Endothelial cell of umbilical vein (primary cell): Measurements from ENCODE around the gene PDE11A. TPM values are rescaled to one million over a fixed set of nuclear protein-coding genes. Genes with fewer than 3 reads are reported as not detected.

ENCODE experiments used
- BruUV-seq: library from RNA; stranded (reverse); fragments of 400-500 nt; replicated peaks from 2 replicates; lab custom pipeline; 2021; lab: Mats Ljungman, UMichigan
- CTCF ChIA-PET: fragments of 300-600, 350-600 bp; sonication (Branson Sonifier 250); formaldehyde crosslinking; loops from one replicate; lab custom pipeline; 2021; ENCODE audit warnings: antibody characterized with exemption, inconsistent platforms; lab: Charles Lee
- POLR2A ChIA-PET: fragments of 300-600, 350-600 bp; sonication (Branson Sonifier 250); formaldehyde crosslinking; loops from one replicate; lab custom pipeline; 2021; ENCODE audit warnings: antibody characterized with exemption, inconsistent platforms; lab: Charles Lee
- DNase-seq: peaks from one replicate; pipeline ENCODE4 v3.0.0-alpha.2; 2011; ENCODE audit warnings: low read depth, low spot score
- FAIRE-seq: peaks from 2 replicates; lab custom pipeline; 2011; peaks lifted over from hg19 to GRCh38; lab: Jason Lieb, UNC
- H2AFZ ChIP-seq: 2 replicates; pipeline ENCODE4 v1.6.0; 2012; ENCODE audit warnings: low read depth, low read length, control low read depth, inconsistent platforms
- H3K27ac ChIP-seq: 2 replicates; pipeline ENCODE4 v1.5.1; 2011; ENCODE audit warnings: low read depth, mild to moderate bottlenecking, control low read depth, low read length, moderate library complexity; ENCODE audit not compliant: insufficient read depth
- H3K27me3 ChIP-seq, 2 experiments: 2 replicates each; pipeline versions ENCODE4 v1.6.0 to v1.6.1; 2011; ENCODE audit warnings: low read length in 2 of 2, mixed read lengths in 1 of 2; ENCODE audit not compliant: control insufficient read depth in 2 of 2, insufficient read depth in 2 of 2
- H3K36me3 ChIP-seq, 2 experiments: 2 replicates in 1 of 2; 3 replicates in 1 of 2; pipeline ENCODE4 v1.5.1; 2011; ENCODE audit warnings: low read length in 2 of 2, mild to moderate bottlenecking in 1 of 2, moderate library complexity in 1 of 2; ENCODE audit not compliant: control insufficient read depth in 2 of 2, insufficient read depth in 2 of 2; ENCODE audit errors: extremely low read depth in 1 of 2
- H3K4me1 ChIP-seq: 3 replicates; pipeline ENCODE4 v1.5.1; 2011; ENCODE audit warnings: mild to moderate bottlenecking, low read length; ENCODE audit not compliant: control insufficient read depth, insufficient read depth; ENCODE audit errors: extremely low read depth
- H3K4me2 ChIP-seq: 2 replicates; pipeline ENCODE4 v1.6.1; 2011; ENCODE audit warnings: low read length, control low read depth, mixed read lengths; ENCODE audit not compliant: insufficient read depth
- H3K4me3 ChIP-seq, 3 experiments: fragments of 200-600 bp in 1 of 3; sonication (generic), shearing (Covaris generic) in 1 of 3; replicated peaks in 1 of 3; 2 replicates each; pipeline ENCODE4 v1.5.1; 2011 to 2016; ENCODE audit warnings: control low read depth in 3 of 3, low read length in 3 of 3, mild to moderate bottlenecking in 2 of 3, inconsistent platforms in 1 of 3, low read depth in 1 of 3, moderate library complexity in 1 of 3; ENCODE audit not compliant: insufficient read depth in 1 of 3
- H3K79me2 ChIP-seq: 2 replicates; pipeline ENCODE4 v1.6.0; 2012; ENCODE audit warnings: low read length, inconsistent platforms; ENCODE audit not compliant: control insufficient read depth, insufficient read depth
- H3K9ac ChIP-seq: replicated peaks from 2 replicates; pipeline ENCODE3; 2011; ENCODE audit warnings: low read length, control low read depth; ENCODE audit not compliant: insufficient read depth; ENCODE audit errors: extremely low read depth
- H3K9me1 ChIP-seq: replicated peaks from 3 replicates; pipeline ENCODE4 v1.6.0; 2011; ENCODE audit warnings: mild to moderate bottlenecking, low read length; ENCODE audit not compliant: control insufficient read depth, insufficient read depth; ENCODE audit errors: extremely low read depth
- H3K9me3 ChIP-seq: replicated peaks from 2 replicates; pipeline ENCODE4 v1.5.1; 2012; ENCODE audit warnings: low read length, inconsistent platforms; ENCODE audit not compliant: control insufficient read depth, insufficient read depth
- H4K20me1 ChIP-seq: replicated peaks from 2 replicates; pipeline ENCODE3; 2011; ENCODE audit warnings: mild to moderate bottlenecking, low read length; ENCODE audit not compliant: control insufficient read depth, insufficient read depth; ENCODE audit errors: extremely low read depth
- EZH2 ChIP-seq: IDR thresholded peaks from 2 replicates; pipeline ENCODE4 v1.6.1; 2012; ENCODE audit warnings: borderline replicate concordance, low read depth, mild to moderate bottlenecking, moderate library complexity, low read length, inconsistent platforms; ENCODE audit not compliant: severe bottlenecking
- FOS ChIP-seq: IDR thresholded peaks from 2 replicates; pipeline ENCODE4 v1.6.1; 2011; ENCODE audit warnings: mild to moderate bottlenecking, low read length, moderate library complexity, borderline replicate concordance; ENCODE audit not compliant: insufficient read depth
- GATA2 ChIP-seq: IDR thresholded peaks from 2 replicates; pipeline ENCODE4 v1.7.0; 2011; ENCODE audit warnings: low read depth, mild to moderate bottlenecking, moderate library complexity, mixed read lengths, low read length; ENCODE audit not compliant: insufficient read length, insufficient read depth
- JUN ChIP-seq: IDR thresholded peaks from 2 replicates; pipeline ENCODE4 v1.6.1; 2011; ENCODE audit warnings: borderline replicate concordance, low read depth; ENCODE audit not compliant: insufficient read length, insufficient read depth
- MYC ChIP-seq: IDR thresholded peaks from one replicate; pipeline ENCODE4 v1.6.1; 2011; ENCODE audit warnings: mild to moderate bottlenecking, low read depth, low read length
- POLR2A ChIP-seq: IDR thresholded peaks from 2 replicates; pipeline ENCODE4 v1.6.1; 2012; ENCODE audit warnings: low read depth, mild to moderate bottlenecking, control low read depth, low read length
- POLR2AphosphoS5 ChIP-seq: IDR thresholded peaks from 2 replicates; pipeline ENCODE4 v1.6.1; 2012; ENCODE audit warnings: low read depth, mild to moderate bottlenecking, control low read depth, low read length, moderate library complexity; ENCODE audit not compliant: insufficient read depth
- dilution Hi-C: fragments of 300-500 bp; cut with MboI; formaldehyde crosslinking; loops from one replicate; pipeline ENCODE4 v1.15.0; 2019; ENCODE audit warnings: low sequenced_read_pairs; ENCODE audit not compliant: extremely low pct_ligation_motif_present
- intact Hi-C: fragments of 100-400 bp; cut with micrococcal nuclease; formaldehyde crosslinking; loops from one replicate; pipeline ENCODE4 v1.10.0; 2022
- polyA plus RNA-seq, 4 experiments: library from polyadenylated mRNA; depleted of rRNA in 3 of 4; stranded (reverse) in 3 of 4; unstranded in 1 of 4; fragments of >200 nt; gene quantifications; 2 replicates each; pipeline versions ENCODE4 v1.2.1 to v1.2.3, GENCODE V29; 2011 to 2012; ENCODE audit warnings: missing spikeins in 1 of 4
- total RNA-seq: library from RNA; stranded (reverse); gene quantifications from 2 replicates; pipeline ENCODE4 v1.2.3, GENCODE V29; 2021
- TF ChIP-seq, protein P1 (sequence below): IDR thresholded peaks from 2 replicates; pipeline ENCODE4 v1.6.1; 2011; ENCODE audit not compliant: insufficient read depth, insufficient read length
- TF ChIP-seq, protein P2 (sequence below), 2 donors: IDR thresholded peaks; 1 replicate in 1 of 2; 2 replicates in 1 of 2; pipeline ENCODE4 v1.5.1; 2011; ENCODE audit warnings: low read length in 2 of 2, mild to moderate bottlenecking in 2 of 2, moderate library complexity in 2 of 2, control low read depth in 1 of 2, inconsistent platforms in 1 of 2, low read depth in 1 of 2; ENCODE audit not compliant: insufficient read depth in 1 of 2; ENCODE audit errors: extremely low read depth in 1 of 2

PDE11A gene
- total and polyA plus RNA-seq, 2 donors (not counting 3 experiments of a cell fraction or from before 2014, with no cell fraction given) = 0.07 to 0.51 TPM

DNA sequence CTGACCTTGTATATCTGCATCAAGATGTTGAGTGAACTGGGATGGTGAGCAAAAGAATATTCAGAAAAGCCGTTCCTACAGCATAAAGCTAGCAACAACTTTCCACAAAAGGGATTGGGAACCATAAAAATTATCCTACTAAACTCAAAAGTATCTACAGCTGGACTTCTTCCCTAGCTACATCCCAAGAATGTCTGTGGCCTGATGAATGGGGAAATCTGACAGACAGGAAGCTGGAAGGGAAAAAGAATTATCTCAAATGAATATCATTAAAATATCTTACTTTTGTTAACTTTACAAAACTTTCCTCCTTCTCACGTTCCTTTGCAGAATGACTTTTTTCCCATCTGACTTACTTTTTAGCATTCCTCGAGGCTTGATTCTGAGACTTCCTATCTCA is 150.9 kb downstream of the PDE11A start:
- dilution Hi-C loops = no loop called here
- FAIRE-seq = no peak

More for the DNA sequence above, 150.9 kb downstream of the PDE11A start:
- Histone ChIP-seq H3K4me1 (no peaks in the 10 kb centered on the region), H3K27me3 (no peaks in the 10 kb centered on the region), H3K27ac (no peak overlapping the region), H3K36me3 (no peaks in the 10 kb centered on the region), H2AFZ (no peak overlapping the region), H3K4me3 (no peak overlapping the region), H3K4me2 (no peak overlapping the region), H3K9me3 (no peaks in the 10 kb centered on the region), H3K9me1 (no peaks in the 10 kb centered on the region), H3K79me2 (no peaks in the 10 kb centered on the region), H3K9ac (no peak overlapping the region), H4K20me1 (no peaks in the 10 kb centered on the region)
- CTCF ChIA-PET = interaction anchor here (1.0 kb wide), 1 partner anchor 62 kb away, joined by 4 read pairs; no protein-coding TSS in a partner anchor
- BruUV-seq = no TSS peak
- DNase-seq = no peak
- POLR2A ChIA-PET = no interaction called here
- TF ChIP-seq MYC = no peak
- TF ChIP-seq GATA2 = no peak
- TF ChIP-seq EZH2 = no peak
- no peak for TF ChIP-seq POLR2AphosphoS5
- no peak for TF ChIP-seq FOS
- TF ChIP-seq, protein P1, sequence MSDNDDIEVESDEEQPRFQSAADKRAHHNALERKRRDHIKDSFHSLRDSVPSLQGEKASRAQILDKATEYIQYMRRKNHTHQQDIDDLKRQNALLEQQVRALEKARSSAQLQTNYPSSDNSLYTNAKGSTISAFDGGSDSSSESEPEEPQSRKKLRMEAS = no peak
- no peak for TF ChIP-seq JUN
- no peak for TF ChIP-seq POLR2A
- TF ChIP-seq, protein P2, sequence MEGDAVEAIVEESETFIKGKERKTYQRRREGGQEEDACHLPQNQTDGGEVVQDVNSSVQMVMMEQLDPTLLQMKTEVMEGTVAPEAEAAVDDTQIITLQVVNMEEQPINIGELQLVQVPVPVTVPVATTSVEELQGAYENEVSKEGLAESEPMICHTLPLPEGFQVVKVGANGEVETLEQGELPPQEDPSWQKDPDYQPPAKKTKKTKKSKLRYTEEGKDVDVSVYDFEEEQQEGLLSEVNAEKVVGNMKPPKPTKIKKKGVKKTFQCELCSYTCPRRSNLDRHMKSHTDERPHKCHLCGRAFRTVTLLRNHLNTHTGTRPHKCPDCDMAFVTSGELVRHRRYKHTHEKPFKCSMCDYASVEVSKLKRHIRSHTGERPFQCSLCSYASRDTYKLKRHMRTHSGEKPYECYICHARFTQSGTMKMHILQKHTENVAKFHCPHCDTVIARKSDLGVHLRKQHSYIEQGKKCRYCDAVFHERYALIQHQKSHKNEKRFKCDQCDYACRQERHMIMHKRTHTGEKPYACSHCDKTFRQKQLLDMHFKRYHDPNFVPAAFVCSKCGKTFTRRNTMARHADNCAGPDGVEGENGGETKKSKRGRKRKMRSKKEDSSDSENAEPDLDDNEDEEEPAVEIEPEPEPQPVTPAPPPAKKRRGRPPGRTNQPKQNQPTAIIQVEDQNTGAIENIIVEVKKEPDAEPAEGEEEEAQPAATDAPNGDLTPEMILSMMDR (IDR thresholded peaks at IDR 0.05; ENCODE audit: extremely low read depth in 1 of 2, insufficient read depth in 1 of 2, low read depth in 1 of 2, low read length in 2 of 2) = no peak
- intact Hi-C loops = no loop called here
